Loucy (cell line): Measurements from ENCODE around the gene CUX1.

Experiments used
- H2AFZ ChIP-seq: fragments of 200-600 bp; sonication (generic); 2 replicates; pipeline ENCODE4 v1.6.0; 2016; ENCODE audit warnings: antibody characterized with exemption, mild to moderate bottlenecking, low read length, moderate library complexity
- H3F3A ChIP-seq: fragments of 200-600 bp; 2 replicates; pipeline ENCODE4 v1.6.0; 2016; ENCODE audit warnings: antibody characterized with exemption, low read depth, mild to moderate bottlenecking
- H3K27me3 ChIP-seq: fragments of 200-600 bp; sonication (generic); 2 replicates; pipeline ENCODE4 v1.6.1; 2014; ENCODE audit warnings: low read length, mild to moderate bottlenecking; ENCODE audit not compliant: insufficient read depth, poor library complexity, severe bottlenecking
- H3K36me3 ChIP-seq: fragments of 200-600 bp; sonication (generic); 2 replicates; pipeline ENCODE4 v1.6.1; 2016; ENCODE audit warnings: low read length; ENCODE audit not compliant: insufficient read depth
- H3K4me1 ChIP-seq: fragments of 200-600 bp; sonication (generic); 2 replicates; pipeline ENCODE4 v1.5.1; 2014; ENCODE audit warnings: low read length, mild to moderate bottlenecking; ENCODE audit not compliant: insufficient read depth, poor library complexity, severe bottlenecking
- H3K4me2 ChIP-seq: fragments of 200-600 bp; sonication (generic); 2 replicates; pipeline ENCODE4 v1.6.0; 2014; ENCODE audit warnings: antibody characterized with exemption, low read length, low read depth, mild to moderate bottlenecking; ENCODE audit not compliant: poor library complexity, severe bottlenecking
- H3K4me3 ChIP-seq: fragments of 200-600 bp; sonication (generic); 2 replicates; pipeline ENCODE4 v1.5.1; 2014; ENCODE audit warnings: low read length, mild to moderate bottlenecking, mixed read lengths; ENCODE audit not compliant: poor library complexity, severe bottlenecking
- H3K79me2 ChIP-seq: fragments of 200-600 bp; sonication (generic); 2 replicates; pipeline ENCODE4 v1.6.1; 2014; ENCODE audit warnings: low read length; ENCODE audit not compliant: insufficient read depth
- H3K9ac ChIP-seq: fragments of 200-600 bp; sonication (generic); 2 replicates; pipeline ENCODE4 v1.6.0; 2014; ENCODE audit warnings: mild to moderate bottlenecking, low read depth, low read length, moderate library complexity; ENCODE audit not compliant: poor library complexity, severe bottlenecking
- H3K9me2 ChIP-seq: fragments of 200-600 bp; sonication (generic); replicated peaks from 2 replicates; pipeline ENCODE4 v1.6.1; 2016; ENCODE audit warnings: low read depth, low read length, mixed read lengths
- H3K9me3 ChIP-seq: fragments of 200-600 bp; sonication (generic); 2 replicates; pipeline ENCODE4 v1.6.1; 2014; ENCODE audit warnings: mild to moderate bottlenecking, antibody characterized with exemption, low read length, low read depth; ENCODE audit not compliant: insufficient read depth
- H4K20me1 ChIP-seq: fragments of 200-600 bp; sonication (generic); 2 replicates; pipeline ENCODE4 v1.6.0; 2014; ENCODE audit warnings: antibody characterized with exemption, low read length, mild to moderate bottlenecking; ENCODE audit not compliant: insufficient read depth, poor library complexity, severe bottlenecking
- EZH2phosphoT487 ChIP-seq: fragments of 200-600 bp; IDR thresholded peaks from 2 replicates; pipeline ENCODE4 v1.6.1; 2018; ENCODE audit warnings: antibody characterized with exemption, mild to moderate bottlenecking, moderate library complexity, borderline replicate concordance
- TF ChIP-seq, protein P1 (sequence below): fragments of 200-600 bp; sonication (generic); conservative IDR thresholded peaks from 2 replicates; pipeline ENCODE4 v1.5.1; 2014; ENCODE audit warnings: mild to moderate bottlenecking, antibody characterized with exemption, low read length

CUX1 gene

DNA sequence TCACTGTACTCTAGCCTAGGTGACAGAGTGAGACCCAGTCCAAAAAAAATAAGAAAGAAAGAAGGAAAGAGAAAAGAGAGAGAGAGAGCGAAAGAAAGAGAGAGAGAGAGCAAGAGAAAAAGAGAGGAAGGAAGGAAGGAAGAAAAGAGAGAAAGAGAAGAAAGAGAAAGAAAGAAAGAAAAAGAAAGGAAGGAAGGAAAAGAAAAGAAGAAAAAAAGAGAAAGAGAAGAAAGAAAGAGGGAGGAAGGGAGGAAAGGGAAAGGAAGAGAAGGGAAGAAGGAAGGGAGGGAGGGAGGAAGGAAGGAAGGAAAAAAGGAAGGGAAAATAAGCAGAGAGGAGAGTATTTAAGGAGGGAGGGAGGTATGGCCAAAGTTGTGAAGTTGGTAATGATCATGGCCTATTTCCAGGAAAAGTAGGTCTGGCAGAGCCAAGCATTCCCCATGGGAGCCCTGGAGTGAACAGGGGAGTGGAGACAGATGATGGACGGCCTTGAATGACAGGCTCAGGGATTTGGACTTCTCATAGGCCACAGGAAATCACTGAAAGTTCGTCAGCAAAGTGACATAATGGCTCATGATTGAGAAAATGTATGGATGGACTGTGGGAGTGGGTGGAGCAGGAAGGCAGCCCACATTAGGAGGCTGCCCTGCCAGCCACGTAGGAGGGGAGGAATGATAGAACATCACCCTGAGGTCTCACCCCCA, 44.8 kb upstream of the CUX1 start:
- TF ChIP-seq, protein P1, sequence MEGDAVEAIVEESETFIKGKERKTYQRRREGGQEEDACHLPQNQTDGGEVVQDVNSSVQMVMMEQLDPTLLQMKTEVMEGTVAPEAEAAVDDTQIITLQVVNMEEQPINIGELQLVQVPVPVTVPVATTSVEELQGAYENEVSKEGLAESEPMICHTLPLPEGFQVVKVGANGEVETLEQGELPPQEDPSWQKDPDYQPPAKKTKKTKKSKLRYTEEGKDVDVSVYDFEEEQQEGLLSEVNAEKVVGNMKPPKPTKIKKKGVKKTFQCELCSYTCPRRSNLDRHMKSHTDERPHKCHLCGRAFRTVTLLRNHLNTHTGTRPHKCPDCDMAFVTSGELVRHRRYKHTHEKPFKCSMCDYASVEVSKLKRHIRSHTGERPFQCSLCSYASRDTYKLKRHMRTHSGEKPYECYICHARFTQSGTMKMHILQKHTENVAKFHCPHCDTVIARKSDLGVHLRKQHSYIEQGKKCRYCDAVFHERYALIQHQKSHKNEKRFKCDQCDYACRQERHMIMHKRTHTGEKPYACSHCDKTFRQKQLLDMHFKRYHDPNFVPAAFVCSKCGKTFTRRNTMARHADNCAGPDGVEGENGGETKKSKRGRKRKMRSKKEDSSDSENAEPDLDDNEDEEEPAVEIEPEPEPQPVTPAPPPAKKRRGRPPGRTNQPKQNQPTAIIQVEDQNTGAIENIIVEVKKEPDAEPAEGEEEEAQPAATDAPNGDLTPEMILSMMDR: no peak
- no peak for TF ChIP-seq EZH2phosphoT487
- Histone ChIP-seq H3K4me2 (no peak overlapping the region), H4K20me1 (no peaks in the 10 kb centered on the region), H3K4me3 (no peak overlapping the region), H3K4me1 (no peaks in the 10 kb centered on the region), H3F3A (no peaks in the 10 kb centered on the region), H3K36me3 (no peaks in the 10 kb centered on the region), H2AFZ (no peak overlapping the region), H3K9ac (no peak overlapping the region), H3K79me2 (no peaks in the 10 kb centered on the region), H3K9me3 (no peaks in the 10 kb centered on the region), H3K9me2 (no peaks in the 10 kb centered on the region), H3K27me3 (no peaks in the 10 kb centered on the region)

DNA sequence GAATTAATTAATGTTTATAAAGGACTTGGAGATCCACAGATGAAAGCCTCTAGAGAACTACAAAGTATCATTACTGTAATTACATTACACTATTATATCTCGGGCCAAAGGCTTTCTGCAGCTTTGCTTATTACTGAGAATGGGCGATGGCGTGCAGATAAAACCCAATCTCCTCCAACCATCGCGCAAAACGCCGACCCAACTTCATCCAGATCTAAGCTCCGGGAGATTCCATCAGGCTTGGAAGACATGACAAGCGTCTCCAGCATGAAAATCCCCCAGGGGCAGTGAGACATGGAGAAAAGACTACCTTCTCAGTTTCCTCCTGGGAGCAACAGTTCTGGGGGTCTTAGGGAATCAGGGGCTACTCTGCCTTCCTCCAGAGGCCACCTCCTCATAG, 42.2 kb upstream of the CUX1 start:
- Histone ChIP-seq H3K36me3 (no peaks in the 10 kb centered on the region), H3K27me3 (no peaks in the 10 kb centered on the region), H2AFZ (no peak overlapping the region), H3K9ac (no peak overlapping the region), H3K4me1 (no peaks in the 10 kb centered on the region), H3F3A (no peaks in the 10 kb centered on the region), H3K9me2 (no peaks in the 10 kb centered on the region), H3K4me3 (no peak overlapping the region), H3K79me2 (no peaks in the 10 kb centered on the region), H4K20me1 (no peaks in the 10 kb centered on the region), H3K9me3 (no peaks in the 10 kb centered on the region), H3K4me2 (no peak overlapping the region)
- TF ChIP-seq, protein P1: no peak
- no peak for TF ChIP-seq EZH2phosphoT487

DNA sequence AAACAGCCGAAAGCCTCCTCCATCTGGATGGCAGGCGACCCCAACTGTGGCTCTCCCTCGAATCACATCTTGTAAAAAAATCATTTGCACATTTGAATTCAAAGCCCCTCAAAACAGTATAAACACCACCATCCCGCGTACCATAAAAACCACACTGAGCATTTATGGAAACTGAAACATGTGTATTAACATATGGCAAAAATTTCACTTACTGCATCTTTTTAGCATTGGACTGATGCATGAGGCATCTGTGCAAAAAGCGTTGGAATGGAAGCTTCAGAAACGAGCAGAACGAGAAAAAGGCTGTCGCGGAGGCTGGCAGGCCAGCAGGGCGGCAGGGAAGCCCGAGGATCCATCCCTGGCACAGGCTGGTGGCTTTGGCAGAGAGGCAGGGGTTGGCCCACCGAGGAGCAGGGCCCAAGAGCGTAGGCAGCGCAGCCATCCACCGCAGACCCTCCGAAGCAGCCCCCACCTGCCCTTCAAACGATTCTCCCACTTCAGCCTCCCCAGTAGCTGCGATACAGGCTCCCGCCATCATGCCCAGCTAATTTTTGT, 39.3 kb upstream of the CUX1 start:
- no peaks in the 10 kb centered on the region for H4K20me1 ChIP-seq
- H3F3A ChIP-seq: no peaks in the 10 kb centered on the region
- H3K9me3 ChIP-seq: no peaks in the 10 kb centered on the region
- H2AFZ ChIP-seq: no peak overlapping the region
- H3K9me2 ChIP-seq: no peaks in the 10 kb centered on the region
- H3K4me2 ChIP-seq: no peak overlapping the region
- TF ChIP-seq EZH2phosphoT487: no peak
- TF ChIP-seq, protein P1: no peak
- H3K27me3 ChIP-seq: no peaks in the 10 kb centered on the region
- no peaks in the 10 kb centered on the region for H3K79me2 ChIP-seq
- no peak overlapping the region for H3K4me3 ChIP-seq
- H3K9ac ChIP-seq: no peak overlapping the region
- no peaks in the 10 kb centered on the region for H3K4me1 ChIP-seq
- H3K36me3 ChIP-seq: no peaks in the 10 kb centered on the region
